ENCODE measurements around the gene C4orf50. TPM values are rescaled to one million over a fixed set of nuclear protein-coding genes. Genes with fewer than 3 reads are reported as not detected.

The C4orf50 gene
- total and polyA plus RNA-seq, 10 of the 15 experiments (the other 5 are each of a cell fraction or from before 2014, with no cell fraction given), result 0.04 to 0.09 (median 0.05) TPM; not detected in 3

DNA sequence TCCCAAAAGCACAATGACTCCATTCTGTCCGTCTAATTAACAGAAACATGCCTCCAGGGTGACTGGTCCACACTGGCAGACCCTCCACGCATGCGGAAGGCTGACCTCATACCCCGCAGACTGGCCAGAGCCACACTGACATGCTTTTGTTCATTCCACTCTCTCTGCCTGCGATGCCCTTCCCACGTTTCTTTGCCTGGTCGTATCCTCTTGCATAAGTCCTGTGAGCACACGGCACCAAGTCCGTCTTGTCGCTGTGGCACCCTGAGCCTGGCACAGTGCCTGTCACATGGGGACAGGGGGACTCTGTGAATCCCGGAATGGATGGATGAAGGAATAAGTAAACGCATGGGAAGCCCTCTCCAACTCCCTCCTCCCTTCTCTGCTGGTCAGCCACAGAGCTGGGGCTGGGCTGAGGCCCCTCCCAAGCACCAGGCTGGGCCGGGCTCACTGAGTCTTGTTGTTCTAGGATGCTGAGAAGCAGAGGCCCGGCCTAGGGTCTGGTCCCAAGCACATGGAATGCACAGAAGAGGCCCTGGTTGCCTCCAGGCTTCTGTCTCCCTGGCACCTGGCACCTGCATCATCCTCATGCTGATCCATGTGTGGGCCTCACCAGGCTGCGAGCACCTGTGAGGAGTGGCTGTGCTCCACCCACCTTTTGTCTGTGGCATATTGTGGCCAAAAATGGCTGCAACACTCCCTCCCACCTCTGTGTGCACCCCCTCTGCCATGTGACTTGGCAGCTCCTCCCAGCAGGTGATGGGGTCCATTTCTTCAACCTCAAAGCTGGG lies 38.9 kb upstream of the C4orf50 start:
- intact Hi-C loops (cut with micrococcal nuclease; ENCODE audit: unreplicated experiment), result no loop called here
- ATAC-seq (no peak), FAIRE-seq (no peak), DNase-seq (ENCODE audit: low read depth, low spot score) (no peak)
- no TSS peak for BruUV-seq (replicated peaks)
- Histone ChIP-seq H3K4me3 (no peak overlapping the region), H2AFZ (ENCODE audit: control insufficient read depth, low read depth, low read length) (no peak overlapping the region), H3K9ac (ENCODE audit: control insufficient read depth, insufficient read depth, low read length) (no peak overlapping the region), H3K27ac (ENCODE audit: control insufficient read depth, insufficient read depth) (no peak overlapping the region), H3K9me3 (replicated peaks; ENCODE audit: control insufficient read depth, insufficient read depth, low read length) (peaks cover 18% of the 10 kb centered on the region), H3K79me2 (ENCODE audit: control insufficient read depth, insufficient read depth, low read length) (no peaks in the 10 kb centered on the region), H3K4me2 (ENCODE audit: control insufficient read depth, insufficient read depth) (no peak overlapping the region), H4K20me1 (ENCODE audit: control insufficient read depth, insufficient read depth) (no peaks in the 10 kb centered on the region), H3K4me1 (ENCODE audit: control insufficient read depth, insufficient read depth, low read length) (no peaks in the 10 kb centered on the region), H3K36me3 (ENCODE audit: control insufficient read depth in 2 of 2, insufficient read depth in 2 of 2, low read length in 1 of 2) (peaks cover 3 to 19% of the 10 kb centered on the region in 2 experiments; a peak in 3 of 4 replicates), H3K27me3 (replicated peaks in 1 of 2; ENCODE audit: control insufficient read depth in 2 of 2, insufficient read depth in 2 of 2, low read length in 1 of 2) (no peaks in the 10 kb centered on the region)
- no peak for TF ChIP-seq KLF5 (IDR thresholded peaks at IDR 0.05; ENCODE audit: partially characterized antibody)
- TF ChIP-seq SREBF2 (IDR thresholded peaks at IDR 0.05; ENCODE audit: low read length), result no peak
- TF ChIP-seq ZNF207 (IDR thresholded peaks at IDR 0.05; ENCODE audit: borderline replicate concordance), result no peak
- no peak for TF ChIP-seq MYC (IDR thresholded peaks at IDR 0.05; ENCODE audit: insufficient read depth, insufficient read length, insufficient replicate concordance, low read length, severe bottlenecking)
- TF ChIP-seq, protein P1, sequence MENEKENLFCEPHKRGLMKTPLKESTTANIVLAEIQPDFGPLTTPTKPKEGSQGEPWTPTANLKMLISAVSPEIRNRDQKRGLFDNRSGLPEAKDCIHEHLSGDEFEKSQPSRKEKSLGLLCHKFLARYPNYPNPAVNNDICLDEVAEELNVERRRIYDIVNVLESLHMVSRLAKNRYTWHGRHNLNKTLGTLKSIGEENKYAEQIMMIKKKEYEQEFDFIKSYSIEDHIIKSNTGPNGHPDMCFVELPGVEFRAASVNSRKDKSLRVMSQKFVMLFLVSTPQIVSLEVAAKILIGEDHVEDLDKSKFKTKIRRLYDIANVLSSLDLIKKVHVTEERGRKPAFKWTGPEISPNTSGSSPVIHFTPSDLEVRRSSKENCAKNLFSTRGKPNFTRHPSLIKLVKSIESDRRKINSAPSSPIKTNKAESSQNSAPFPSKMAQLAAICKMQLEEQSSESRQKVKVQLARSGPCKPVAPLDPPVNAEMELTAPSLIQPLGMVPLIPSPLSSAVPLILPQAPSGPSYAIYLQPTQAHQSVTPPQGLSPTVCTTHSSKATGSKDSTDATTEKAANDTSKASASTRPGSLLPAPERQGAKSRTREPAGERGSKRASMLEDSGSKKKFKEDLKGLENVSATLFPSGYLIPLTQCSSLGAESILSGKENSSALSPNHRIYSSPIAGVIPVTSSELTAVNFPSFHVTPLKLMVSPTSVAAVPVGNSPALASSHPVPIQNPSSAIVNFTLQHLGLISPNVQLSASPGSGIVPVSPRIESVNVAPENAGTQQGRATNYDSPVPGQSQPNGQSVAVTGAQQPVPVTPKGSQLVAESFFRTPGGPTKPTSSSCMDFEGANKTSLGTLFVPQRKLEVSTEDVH (IDR thresholded peaks at IDR 0.05; ENCODE audit: low read depth, partially characterized antibody), result no peak
- TF ChIP-seq TAF1 (IDR thresholded peaks at IDR 0.05; ENCODE audit: borderline replicate concordance, low read depth, low read length), result no peak
- no peak for TF ChIP-seq SPI1 (IDR thresholded peaks at IDR 0.05; ENCODE audit: borderline replicate concordance, insufficient read depth, low read depth, low read length)
- TF ChIP-seq, protein P2, sequence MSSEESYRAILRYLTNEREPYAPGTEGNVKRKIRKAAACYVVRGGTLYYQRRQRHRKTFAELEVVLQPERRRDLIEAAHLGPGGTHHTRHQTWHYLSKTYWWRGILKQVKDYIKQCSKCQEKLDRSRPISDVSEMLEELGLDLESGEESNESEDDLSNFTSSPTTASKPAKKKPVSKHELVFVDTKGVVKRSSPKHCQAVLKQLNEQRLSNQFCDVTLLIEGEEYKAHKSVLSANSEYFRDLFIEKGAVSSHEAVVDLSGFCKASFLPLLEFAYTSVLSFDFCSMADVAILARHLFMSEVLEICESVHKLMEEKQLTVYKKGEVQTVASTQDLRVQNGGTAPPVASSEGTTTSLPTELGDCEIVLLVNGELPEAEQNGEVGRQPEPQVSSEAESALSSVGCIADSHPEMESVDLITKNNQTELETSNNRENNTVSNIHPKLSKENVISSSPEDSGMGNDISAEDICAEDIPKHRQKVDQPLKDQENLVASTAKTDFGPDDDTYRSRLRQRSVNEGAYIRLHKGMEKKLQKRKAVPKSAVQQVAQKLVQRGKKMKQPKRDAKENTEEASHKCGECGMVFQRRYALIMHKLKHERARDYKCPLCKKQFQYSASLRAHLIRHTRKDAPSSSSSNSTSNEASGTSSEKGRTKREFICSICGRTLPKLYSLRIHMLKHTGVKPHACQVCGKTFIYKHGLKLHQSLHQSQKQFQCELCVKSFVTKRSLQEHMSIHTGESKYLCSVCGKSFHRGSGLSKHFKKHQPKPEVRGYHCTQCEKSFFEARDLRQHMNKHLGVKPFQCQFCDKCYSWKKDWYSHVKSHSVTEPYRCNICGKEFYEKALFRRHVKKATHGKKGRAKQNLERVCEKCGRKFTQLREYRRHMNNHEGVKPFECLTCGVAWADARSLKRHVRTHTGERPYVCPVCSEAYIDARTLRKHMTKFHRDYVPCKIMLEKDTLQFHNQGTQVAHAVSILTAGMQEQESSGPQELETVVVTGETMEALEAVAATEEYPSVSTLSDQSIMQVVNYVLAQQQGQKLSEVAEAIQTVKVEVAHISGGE (CRISPR knock-in tag; IDR thresholded peaks at IDR 0.05), result no peak
- TF ChIP-seq, protein P3, sequence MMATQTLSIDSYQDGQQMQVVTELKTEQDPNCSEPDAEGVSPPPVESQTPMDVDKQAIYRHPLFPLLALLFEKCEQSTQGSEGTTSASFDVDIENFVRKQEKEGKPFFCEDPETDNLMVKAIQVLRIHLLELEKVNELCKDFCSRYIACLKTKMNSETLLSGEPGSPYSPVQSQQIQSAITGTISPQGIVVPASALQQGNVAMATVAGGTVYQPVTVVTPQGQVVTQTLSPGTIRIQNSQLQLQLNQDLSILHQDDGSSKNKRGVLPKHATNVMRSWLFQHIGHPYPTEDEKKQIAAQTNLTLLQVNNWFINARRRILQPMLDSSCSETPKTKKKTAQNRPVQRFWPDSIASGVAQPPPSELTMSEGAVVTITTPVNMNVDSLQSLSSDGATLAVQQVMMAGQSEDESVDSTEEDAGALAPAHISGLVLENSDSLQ (IDR thresholded peaks at IDR 0.05), result no peak
- TF ChIP-seq NR2C1 (IDR thresholded peaks at IDR 0.05), result no peak
- TF ChIP-seq PML (IDR thresholded peaks at IDR 0.05; ENCODE audit: low read length), result no peak
- TF ChIP-seq, protein P4, sequence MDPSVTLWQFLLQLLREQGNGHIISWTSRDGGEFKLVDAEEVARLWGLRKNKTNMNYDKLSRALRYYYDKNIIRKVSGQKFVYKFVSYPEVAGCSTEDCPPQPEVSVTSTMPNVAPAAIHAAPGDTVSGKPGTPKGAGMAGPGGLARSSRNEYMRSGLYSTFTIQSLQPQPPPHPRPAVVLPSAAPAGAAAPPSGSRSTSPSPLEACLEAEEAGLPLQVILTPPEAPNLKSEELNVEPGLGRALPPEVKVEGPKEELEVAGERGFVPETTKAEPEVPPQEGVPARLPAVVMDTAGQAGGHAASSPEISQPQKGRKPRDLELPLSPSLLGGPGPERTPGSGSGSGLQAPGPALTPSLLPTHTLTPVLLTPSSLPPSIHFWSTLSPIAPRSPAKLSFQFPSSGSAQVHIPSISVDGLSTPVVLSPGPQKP (IDR thresholded peaks at IDR 0.05; ENCODE audit: low read depth, low read length), result no peak
- no peak for TF ChIP-seq PAX8 (IDR thresholded peaks at IDR 0.05)
- no peak for TF ChIP-seq POLR2AphosphoS5 (IDR thresholded peaks at IDR 0.05; ENCODE audit: low read length)
- TF ChIP-seq RCOR1 (conservative IDR thresholded peaks at IDR 0.05; ENCODE audit: low read depth, low read length), result no peak
- ChIA-PET POLR2A (no interaction called here), RAD21 (ENCODE audit: unreplicated experiment) (no interaction called here), SMC1A (ENCODE audit: uncharacterized antibody, unreplicated experiment) (no interaction called here), CTCF (no interaction called here)
- in situ Hi-C loops (cut with MboI), result no loop called here
- 74% methylated on average over 15 of the region's 15 CpGs for WGBS (ENCODE audit: insufficient coverage, insufficient replicate concordance, low lambda C conversion rate, missing lambda C conversion rate)

Measured in GM12878 (cell line).